ENCODE measurements around the gene ERBB4.

The ERBB4 gene

GRCh38 chr2:212030709-212031108, 507.9 kb downstream of the ERBB4 start (continued):
- no peak for TF ChIP-seq PATZ1 (CRISPR knock-in tag; IDR thresholded peaks at IDR 0.05; ENCODE audit: borderline replicate concordance)

GRCh38 chr2:212028798-212029394, 509.7 kb downstream of the ERBB4 start:
- TF ChIP-seq POU6F1 (CRISPR knock-in tag; IDR thresholded peaks at IDR 0.05; ENCODE audit: borderline replicate concordance, low read depth) = no peak
- TF ChIP-seq RARB (CRISPR knock-in tag; IDR thresholded peaks at IDR 0.05) = no peak
- no peak for TF ChIP-seq CSDC2 (CRISPR knock-in tag; IDR thresholded peaks at IDR 0.05)
- no peak for TF ChIP-seq ZNF565 (CRISPR knock-in tag; conservative IDR thresholded peaks at IDR 0.05; ENCODE audit: low read depth)
- TF ChIP-seq BACH2 (CRISPR knock-in tag; IDR thresholded peaks at IDR 0.05; ENCODE audit: borderline replicate concordance) = no peak
- no peak for TF ChIP-seq TSHZ2 (CRISPR knock-in tag; IDR thresholded peaks at IDR 0.05)
- TF ChIP-seq CSRNP3 (CRISPR knock-in tag; IDR thresholded peaks at IDR 0.05) = no peak
- no peak for TF ChIP-seq ESRRG (CRISPR knock-in tag; IDR thresholded peaks at IDR 0.05)
- no peak for TF ChIP-seq ZFP30 (CRISPR knock-in tag; IDR thresholded peaks at IDR 0.05)
- TF ChIP-seq ZC3H10 (CRISPR knock-in tag; IDR thresholded peaks at IDR 0.05) = no peak
- no peak for TF ChIP-seq TCF4 (CRISPR knock-in tag; IDR thresholded peaks at IDR 0.05; ENCODE audit: borderline replicate concordance)
- no peak for TF ChIP-seq ARNTL (CRISPR knock-in tag; IDR thresholded peaks at IDR 0.05; ENCODE audit: borderline replicate concordance, low read depth)
- TF ChIP-seq ISL1 (CRISPR knock-in tag; IDR thresholded peaks at IDR 0.05) = no peak
- no peak for TF ChIP-seq TOX (CRISPR knock-in tag; IDR thresholded peaks at IDR 0.05; ENCODE audit: borderline replicate concordance)
- TF ChIP-seq ZFP3 (CRISPR knock-in tag; IDR thresholded peaks at IDR 0.05) = no peak
- no peak for TF ChIP-seq ZNF8 (CRISPR knock-in tag; IDR thresholded peaks at IDR 0.05)
- TF ChIP-seq PATZ1 (CRISPR knock-in tag; IDR thresholded peaks at IDR 0.05; ENCODE audit: borderline replicate concordance) = no peak
- TF ChIP-seq GLIS3 (CRISPR knock-in tag; IDR thresholded peaks at IDR 0.05) = no peak
- TF ChIP-seq PPARA (CRISPR knock-in tag; IDR thresholded peaks at IDR 0.05; ENCODE audit: borderline replicate concordance) = no peak
- TF ChIP-seq OSR1 (CRISPR knock-in tag; IDR thresholded peaks at IDR 0.05) = no peak
- no peak for ATAC-seq

All from SK-N-SH treated with all-trans-retinoic acid at 6 μM for 48 hours (cell line).